HepG2 (cell line): Measurements from ENCODE around the gene PFDN2. TPM values are rescaled to one million over a fixed set of nuclear protein-coding genes. Genes with fewer than 3 reads are reported as not detected.
A peak's percentile ranks its signal among the peaks of the same experiment; 100 is the strongest.

Experiments
- AHDC1 ChIP-seq: sonication (generic); formaldehyde crosslinking; IDR thresholded peaks from 2 replicates; pipeline ENCODE4 v1.5.1; 2020; ENCODE audit warnings: mild to moderate bottlenecking, missing genetic modification reagents, borderline replicate concordance
- ARNT ChIP-seq: fragments of 450-650 bp; IDR thresholded peaks from 2 replicates; pipeline ENCODE4 v1.6.1; 2017
- ARNT2 ChIP-seq: sonication (generic); formaldehyde crosslinking; IDR thresholded peaks from 2 replicates; pipeline ENCODE4 v1.8.0; 2022; ENCODE audit warnings: mild to moderate bottlenecking, low read depth, missing genetic modification reagents, moderate library complexity
- CHD4 ChIP-seq: fragments of 200-600 bp; sonication (generic); IDR thresholded peaks from 2 replicates; pipeline ENCODE4 v1.7.0; 2017; ENCODE audit warnings: mild to moderate bottlenecking, low read length, borderline replicate concordance
- FOSL1 ChIP-seq: sonication (generic); formaldehyde crosslinking; IDR thresholded peaks from 2 replicates; pipeline ENCODE4 v1.9.0; 2021; ENCODE audit warnings: missing genetic modification reagents, borderline replicate concordance
- MED1 ChIP-seq: sonication (generic); formaldehyde crosslinking; IDR thresholded peaks from 2 replicates; pipeline ENCODE4 v1.4.0; 2020; ENCODE audit warnings: missing genetic modification reagents
- NCOA5 ChIP-seq: sonication (generic); formaldehyde crosslinking; IDR thresholded peaks from 2 replicates; pipeline ENCODE4 v1.4.0; 2020; ENCODE audit warnings: missing genetic modification reagents
- SRSF4 ChIP-seq: fragments of 200-400 bp; formaldehyde crosslinking; IDR thresholded peaks from one replicate; pipeline ENCODE4 v1.6.1; 2018; ENCODE audit warnings: mild to moderate bottlenecking, low read depth, low read length, moderate library complexity; ENCODE audit not compliant: poor library complexity, severe bottlenecking
- TEAD3 ChIP-seq: optimal IDR thresholded peaks from 2 replicates; pipeline ENCODE3; 2016; ENCODE audit warnings: borderline replicate concordance
- U2AF2 ChIP-seq: fragments of 200-400 bp; formaldehyde crosslinking; IDR thresholded peaks from 2 replicates; pipeline ENCODE4 v1.6.1; 2017; ENCODE audit warnings: low read depth, mild to moderate bottlenecking, low read length
- ZKSCAN8 ChIP-seq: IDR thresholded peaks from 2 replicates; pipeline ENCODE4 v1.6.1; 2016; ENCODE audit warnings: borderline replicate concordance, missing genetic modification reagents, missing compliant biosample characterization
- ZNF280D ChIP-seq: sonication (generic); formaldehyde crosslinking; IDR thresholded peaks from 2 replicates; pipeline ENCODE4 v1.5.1; 2020; ENCODE audit warnings: mild to moderate bottlenecking, missing genetic modification reagents
- ZNF562 ChIP-seq: sonication (generic); formaldehyde crosslinking; IDR thresholded peaks from 2 replicates; pipeline ENCODE4 v1.8.0; 2022; ENCODE audit warnings: missing genetic modification reagents, borderline replicate concordance
- ZNF564 ChIP-seq: sonication (generic); formaldehyde crosslinking; IDR thresholded peaks from 2 replicates; pipeline ENCODE4 v1.8.1; 2023; ENCODE audit warnings: mild to moderate bottlenecking, missing genetic modification reagents
- ZNF567 ChIP-seq: sonication (generic); formaldehyde crosslinking; IDR thresholded peaks from 2 replicates; pipeline ENCODE4 v1.8.1; 2023; ENCODE audit warnings: mild to moderate bottlenecking, missing genetic modification reagents, borderline replicate concordance
- ZNF605 ChIP-seq: sonication (generic); formaldehyde crosslinking; IDR thresholded peaks from 2 replicates; pipeline ENCODE4 v1.8.0; 2022; ENCODE audit warnings: mild to moderate bottlenecking, missing genetic modification reagents
- ZNF790 ChIP-seq: sonication (generic); formaldehyde crosslinking; IDR thresholded peaks from 2 replicates; pipeline ENCODE4 v1.8.0; 2022; ENCODE audit warnings: missing genetic modification reagents, mild to moderate bottlenecking, borderline replicate concordance
- ZZZ3 ChIP-seq: sonication (generic); formaldehyde crosslinking; IDR thresholded peaks from 2 replicates; pipeline ENCODE4 v1.4.0; 2020; ENCODE audit warnings: missing genetic modification reagents, mild to moderate bottlenecking, borderline replicate concordance
- polyA plus RNA-seq, 8 experiments: library from polyadenylated mRNA; depleted of rRNA in 3 of 8; stranded (reverse) in 7 of 8; unstranded in 1 of 8; fragments of >200 nt; fragmentation: Illumina TruSeq in 4 of 8; extraction: Trizol in 4 of 8; gene quantifications; 2 replicates each; pipeline versions ENCODE4 v1.2.1 to v1.2.3, GENCODE V29; 2011 to 2016; ENCODE audit warnings: low read depth in 4 of 8, missing spikeins in 1 of 8, mixed read lengths in 1 of 8; ENCODE audit not compliant: insufficient read depth in 1 of 8
- total RNA-seq, 5 experiments: library from RNA; depleted of rRNA; stranded (reverse); fragments of >200 nt; fragmentation: Illumina TruSeq; extraction: Trizol; gene quantifications; 2 replicates each; pipeline ENCODE4 v1.2.3, GENCODE V29; 2016; ENCODE audit warnings: low read depth in 1 of 5
- TF ChIP-seq, protein P1 (sequence below): sonication (generic); formaldehyde crosslinking; IDR thresholded peaks from 2 replicates; pipeline ENCODE4 v1.4.0; 2020; ENCODE audit warnings: missing genetic modification reagents, low read depth, mild to moderate bottlenecking, borderline replicate concordance

The PFDN2 gene
- total and polyA plus RNA-seq, 2 of the 13 experiments (the other 11 are each of a cell fraction or from before 2014, with no cell fraction given) = 62.6 to 63.6 TPM

DNA sequence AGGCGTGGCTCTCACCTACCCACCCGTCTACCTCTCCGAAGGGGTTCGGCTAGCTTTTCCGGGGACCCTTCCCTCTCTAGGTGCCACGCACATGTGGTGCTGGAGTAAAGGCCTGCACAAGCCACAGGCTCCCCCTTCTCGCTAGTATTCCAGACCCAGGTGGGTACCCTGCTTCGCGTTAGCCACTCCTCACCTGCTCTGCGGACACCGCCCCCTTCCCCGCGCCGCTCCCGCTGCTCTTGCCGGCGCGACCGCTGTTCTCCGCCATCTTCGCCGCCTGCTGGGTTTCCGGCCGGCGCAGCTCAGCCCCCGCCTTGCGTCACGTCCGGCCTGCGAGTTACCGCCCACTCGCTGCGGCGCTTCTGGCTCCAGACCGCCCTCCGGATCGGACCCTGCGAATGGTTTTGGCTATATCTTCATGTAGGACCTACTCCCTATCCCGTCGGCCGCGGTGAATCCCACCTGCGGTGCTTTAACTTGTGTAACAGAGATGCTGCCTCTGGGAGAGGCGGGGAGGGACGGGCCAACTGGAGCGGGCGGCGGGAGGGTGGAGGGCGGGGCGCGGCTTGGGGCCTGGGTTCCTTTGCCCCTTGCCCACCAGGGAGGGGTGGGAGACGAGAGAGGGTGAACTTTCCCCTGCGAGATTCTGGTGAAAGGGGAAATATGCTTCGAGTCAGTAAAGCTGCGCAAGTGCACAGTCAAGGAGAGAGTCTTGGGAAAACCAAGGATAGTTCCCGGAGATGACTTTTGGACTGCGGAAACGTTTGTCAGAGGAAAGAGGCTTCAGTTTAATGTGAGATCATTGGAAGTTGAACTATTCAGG is at the start of gene PFDN2, which contains the start of gene NIT1 (continued):
- TF ChIP-seq CHD4 (no peak), U2AF2 (no peak), ZKSCAN8 (CRISPR knock-in tag) (no peak), TEAD3 (peak; percentile 53), ZNF564 (CRISPR knock-in tag) (no peak), ZNF567 (CRISPR knock-in tag) (0 out of 2 replicates have a peak, but pooled peaks have one; percentile 41), AHDC1 (no peak), FOSL1 (CRISPR knock-in tag) (no peak), ZNF280D (no peak; the same call in 1 of the 2 replicates), ZNF790 (CRISPR knock-in tag) (no peak; the same call in 1 of the 2 replicates), ZNF605 (CRISPR knock-in tag) (no peak), NCOA5 (CRISPR knock-in tag) (no peak), ARNT (no peak), ZNF562 (CRISPR knock-in tag) (no peak), MED1 (CRISPR knock-in tag) (peak; percentile 76; the same call in 1 of the 2 replicates), ARNT2 (CRISPR knock-in tag) (no peak), SRSF4 (no peak), ZZZ3 (CRISPR knock-in tag) (no peak)
- TF ChIP-seq, protein P1, sequence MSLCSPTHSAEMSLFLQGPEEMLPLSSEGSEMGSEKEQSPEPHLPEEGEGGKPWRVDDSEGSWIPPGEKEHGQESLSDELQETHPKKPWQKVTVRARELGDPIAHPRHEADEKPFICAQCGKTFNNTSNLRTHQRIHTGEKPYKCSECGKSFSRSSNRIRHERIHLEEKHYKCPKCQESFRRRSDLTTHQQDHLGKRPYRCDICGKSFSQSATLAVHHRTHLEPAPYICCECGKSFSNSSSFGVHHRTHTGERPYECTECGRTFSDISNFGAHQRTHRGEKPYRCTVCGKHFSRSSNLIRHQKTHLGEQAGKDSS (CRISPR knock-in tag) = no peak; the same call in 1 of the 2 replicates
